GM13977 (cell line): ENCODE results near the gene SNRPN.

Experiments
- DNase-seq: peaks from one replicate; pipeline ENCODE4 v3.0.0; 2012; ENCODE audit warnings: low spot score
- in situ Hi-C: fragments of 300-500 bp; cut with MboI; formaldehyde crosslinking; loops from one replicate; pipeline ENCODE4 v1.12.0; 2022; ENCODE audit warnings: low sequenced_read_pairs, low pct_unique_long_range_greater_than_20kb, mixed read lengths, inconsistent platforms; ENCODE audit not compliant: unreplicated experiment
- TF ChIP-seq, protein P1 (sequence below): IDR thresholded peaks from 2 replicates; pipeline ENCODE4 v1.5.1; 2012; ENCODE audit warnings: mild to moderate bottlenecking, control low read depth; ENCODE audit not compliant: insufficient read depth; ENCODE audit errors: extremely low read depth, missing control alignments

SNRPN gene

DNA sequence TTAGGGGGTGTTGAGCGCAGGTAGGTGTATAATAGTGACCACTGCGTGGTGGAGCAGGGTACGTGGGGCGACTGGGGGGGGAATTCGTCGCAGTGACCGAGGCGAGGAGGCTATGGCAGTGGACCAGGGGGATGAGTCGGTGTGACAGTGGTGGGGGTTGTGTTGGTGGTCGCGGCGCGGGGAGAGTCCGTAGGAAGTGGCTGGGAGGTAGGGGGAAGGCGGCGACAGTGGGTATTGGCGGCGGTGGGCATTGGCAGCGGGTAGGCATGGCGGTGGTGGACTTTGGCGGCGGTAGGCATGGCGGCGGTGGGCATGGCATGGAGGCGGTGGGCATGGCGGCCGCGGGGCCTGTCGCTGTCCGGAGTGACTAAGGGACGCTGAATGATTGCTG lies 739 bp downstream of the SNRPN start:
- DNase-seq = no peak
- TF ChIP-seq, protein P1, sequence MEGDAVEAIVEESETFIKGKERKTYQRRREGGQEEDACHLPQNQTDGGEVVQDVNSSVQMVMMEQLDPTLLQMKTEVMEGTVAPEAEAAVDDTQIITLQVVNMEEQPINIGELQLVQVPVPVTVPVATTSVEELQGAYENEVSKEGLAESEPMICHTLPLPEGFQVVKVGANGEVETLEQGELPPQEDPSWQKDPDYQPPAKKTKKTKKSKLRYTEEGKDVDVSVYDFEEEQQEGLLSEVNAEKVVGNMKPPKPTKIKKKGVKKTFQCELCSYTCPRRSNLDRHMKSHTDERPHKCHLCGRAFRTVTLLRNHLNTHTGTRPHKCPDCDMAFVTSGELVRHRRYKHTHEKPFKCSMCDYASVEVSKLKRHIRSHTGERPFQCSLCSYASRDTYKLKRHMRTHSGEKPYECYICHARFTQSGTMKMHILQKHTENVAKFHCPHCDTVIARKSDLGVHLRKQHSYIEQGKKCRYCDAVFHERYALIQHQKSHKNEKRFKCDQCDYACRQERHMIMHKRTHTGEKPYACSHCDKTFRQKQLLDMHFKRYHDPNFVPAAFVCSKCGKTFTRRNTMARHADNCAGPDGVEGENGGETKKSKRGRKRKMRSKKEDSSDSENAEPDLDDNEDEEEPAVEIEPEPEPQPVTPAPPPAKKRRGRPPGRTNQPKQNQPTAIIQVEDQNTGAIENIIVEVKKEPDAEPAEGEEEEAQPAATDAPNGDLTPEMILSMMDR = no peak
- in situ Hi-C loops = loop anchor here (25.0 kb wide), 1 partner anchor 482 kb away; the partner anchor contains the start of gene UBE3A

DNA sequence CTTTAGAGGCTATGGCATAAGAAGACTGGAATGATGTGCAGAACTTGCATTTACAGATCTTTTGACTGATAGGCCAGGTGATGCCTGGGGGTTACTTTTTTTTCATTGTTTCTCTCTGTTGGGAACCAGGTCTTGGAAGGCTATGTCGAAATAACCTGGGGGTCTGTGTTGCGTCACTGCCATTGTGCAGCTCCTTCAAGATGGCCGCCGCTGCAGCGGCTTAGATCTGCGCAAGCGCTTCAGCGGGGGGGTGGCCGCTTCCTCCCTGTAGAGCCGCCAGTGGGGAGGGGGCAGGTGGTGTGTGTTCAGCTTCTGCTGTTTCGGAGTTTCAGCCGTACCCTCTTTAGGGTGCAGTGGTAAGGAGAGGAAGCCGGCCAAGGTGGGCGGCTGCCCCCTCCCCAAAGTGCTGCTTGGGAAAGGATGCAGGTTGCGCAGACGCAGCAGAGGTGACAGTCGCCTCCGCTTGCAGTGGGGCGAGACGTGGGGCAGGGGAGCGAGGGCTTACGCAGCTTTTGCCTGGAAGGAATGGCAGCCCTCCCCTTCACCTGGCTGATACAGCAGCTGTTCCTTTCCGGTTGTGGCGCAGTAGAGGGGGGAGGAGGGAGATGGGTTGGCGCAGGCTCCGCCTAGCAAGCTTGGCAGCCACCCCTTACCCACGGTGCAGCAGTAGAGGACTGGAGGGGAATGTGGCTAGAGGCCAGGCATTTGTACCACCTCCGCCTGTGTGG lies 1.5 kb downstream of the SNRPN start:
- in situ Hi-C loops = loop anchor here (25.0 kb wide), 1 partner anchor 481 kb away; the partner anchor contains the start of gene UBE3A
- peak; percentile 67 for DNase-seq
- TF ChIP-seq, protein P1 = no peak

DNA sequence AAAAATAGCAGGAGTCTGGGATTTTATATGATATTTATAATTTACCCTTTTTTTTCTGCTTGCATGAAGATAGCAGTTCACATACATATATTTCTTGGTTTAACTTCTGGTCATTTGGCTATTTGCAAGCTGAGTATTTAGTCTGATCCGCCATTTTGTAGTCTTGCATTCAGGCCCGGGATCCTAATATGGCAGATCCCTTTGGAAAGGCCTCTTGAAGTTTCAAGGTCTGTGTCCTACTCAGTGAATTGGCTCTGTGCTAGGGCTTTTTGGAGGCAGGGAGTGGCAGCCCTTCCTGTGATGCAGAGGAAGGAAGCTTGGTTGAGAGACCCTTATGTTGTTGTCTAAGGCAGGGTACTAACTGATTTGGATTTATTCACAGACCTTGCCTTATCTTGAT lies 2.9 kb downstream of the SNRPN start:
- no peak for DNase-seq
- TF ChIP-seq, protein P1 = no peak
- in situ Hi-C loops = loop anchor here (25.0 kb wide), 1 partner anchor 480 kb away; the partner anchor contains the start of gene UBE3A

DNA sequence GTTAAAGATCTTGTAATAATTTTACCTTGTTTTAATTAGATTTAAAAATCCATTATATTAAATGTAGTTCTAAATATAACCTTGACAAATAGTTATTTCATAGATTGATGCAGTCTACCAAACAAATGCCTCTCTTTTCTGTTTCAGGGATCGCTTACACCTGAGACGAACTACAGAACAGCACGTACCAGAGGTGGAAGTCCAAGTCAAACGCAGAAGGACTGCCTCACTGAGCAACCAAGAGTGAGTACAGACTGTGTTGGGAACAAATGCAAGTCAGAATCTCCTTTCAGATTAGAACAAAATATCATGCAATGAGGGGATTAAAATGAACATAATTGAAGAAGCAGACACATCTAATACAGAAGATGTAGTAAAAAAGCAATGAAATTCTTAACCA lies 7.2 kb downstream of the SNRPN start:
- TF ChIP-seq, protein P1 = no peak
- no peak for DNase-seq
- in situ Hi-C loops = loop anchor here (25.0 kb wide), 1 partner anchor 475 kb away; the partner anchor contains the start of gene UBE3A

DNA sequence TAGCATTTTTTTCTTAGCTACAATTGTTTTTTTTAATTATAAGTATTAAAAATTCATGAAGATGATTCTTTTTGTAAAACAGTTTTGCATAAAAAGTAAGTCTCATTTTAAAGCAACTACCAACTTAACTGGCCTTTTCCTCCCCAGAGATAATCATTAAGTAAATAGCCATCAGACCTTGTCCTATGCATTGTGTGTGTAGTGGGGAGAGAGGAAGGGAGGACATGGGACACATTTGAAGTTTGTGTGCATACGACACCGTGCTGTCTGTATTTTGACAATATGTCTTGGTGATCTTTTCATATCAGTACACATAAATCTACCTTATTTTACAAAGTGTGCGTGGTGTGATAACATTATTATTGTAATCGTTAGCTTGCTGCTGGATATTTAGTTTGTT lies 8.1 kb downstream of the SNRPN start:
- in situ Hi-C loops = loop anchor here (25.0 kb wide), 1 partner anchor 474 kb away; the partner anchor contains the start of gene UBE3A
- DNase-seq = no peak
- TF ChIP-seq, protein P1 = no peak

DNA sequence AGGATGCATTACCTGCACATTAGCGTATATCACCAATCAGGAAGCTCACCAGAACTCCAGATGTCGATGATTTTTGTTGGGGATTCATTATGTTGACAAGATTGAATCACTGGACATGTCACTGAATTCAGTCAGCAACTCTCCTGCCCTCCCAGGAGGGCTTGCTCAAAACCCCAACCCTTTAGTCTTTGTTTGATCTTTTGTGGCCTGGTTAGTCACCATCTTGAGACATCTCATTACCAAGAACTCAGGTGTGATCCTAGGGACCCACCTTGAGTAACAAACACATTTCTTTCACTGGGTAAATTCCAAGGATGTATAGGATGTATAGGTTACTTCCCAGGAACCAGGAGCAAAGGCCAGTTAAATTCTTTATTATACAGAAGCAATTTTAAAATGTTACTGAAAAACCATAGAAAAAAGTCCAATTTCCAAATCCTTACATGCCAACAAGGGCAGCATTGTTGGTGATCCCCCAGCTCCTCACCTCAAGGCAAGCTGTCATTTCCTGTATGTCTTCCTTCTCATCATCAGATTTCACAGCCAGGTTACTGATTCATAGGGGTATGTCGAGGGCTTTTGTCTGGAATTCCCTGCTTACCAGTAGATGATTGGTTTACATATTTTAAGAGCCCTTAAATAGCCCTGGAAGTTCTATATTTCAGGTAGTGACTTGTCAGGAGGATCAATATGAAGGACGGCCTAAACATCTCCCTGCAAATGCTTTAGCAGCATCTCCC lies 11.7 kb downstream of the SNRPN start:
- in situ Hi-C loops = loop anchor here (25.0 kb wide), 1 partner anchor 471 kb away; the partner anchor contains the start of gene UBE3A
- DNase-seq = no peak
- TF ChIP-seq, protein P1 = no peak
